GM12801 (cell line): ENCODE results near the gene PSMD6.

ENCODE experiments used
- CTCF ChIP-seq: IDR thresholded peaks from one replicate; pipeline ENCODE4 v1.5.1; 2011; ENCODE audit warnings: control low read depth; ENCODE audit not compliant: insufficient read length; ENCODE audit errors: extremely low read depth

Gene PSMD6

GRCh38 chr3:64053581-64053980 is 30.3 kb upstream of the PSMD6 start:
- no peak for TF ChIP-seq CTCF

GRCh38 chr3:64053117-64053516 is 29.8 kb upstream of the PSMD6 start:
- no peak for TF ChIP-seq CTCF

GRCh38 chr3:64049832-64050231 is 26.5 kb upstream of the PSMD6 start:
- no peak for TF ChIP-seq CTCF

GRCh38 chr3:64049136-64049535 is 25.8 kb upstream of the PSMD6 start:
- no peak for TF ChIP-seq CTCF

GRCh38 chr3:64048631-64049061 is 25.4 kb upstream of the PSMD6 start:
- TF ChIP-seq CTCF, result no peak

- TF ChIP-seq CTCF, result no peak
These were observed 24.5 kb upstream of the PSMD6 start for GRCh38 chr3:64047787-64048186.

- no peak for TF ChIP-seq CTCF
These were observed 23.8 kb upstream of the PSMD6 start for GRCh38 chr3:64046996-64047594.

- TF ChIP-seq CTCF, result no peak
These were observed 23.3 kb upstream of the PSMD6 start for GRCh38 chr3:64046592-64046991.
